GM21717 (cell line): ENCODE data around the gene DDX10.
"Not testable (repeated sequence)": the region's sequence is repeated elsewhere in the genome, so short reads cannot be mapped to it uniquely, and the experiment has no call there.

Experiments
- ATAC-seq: cut with Tn5 transposase; IDR thresholded peaks from one replicate; pipeline ENCODE4 v1.9.1; 2021; ENCODE audit warnings: mild to moderate bottlenecking, moderate library complexity; ENCODE audit not compliant: unreplicated experiment

DDX10 gene

GRCh38 chr11:108713076-108713790 lies 48.4 kb downstream of the DDX10 start:
- peak; percentile 84 for ATAC-seq

- no peak for ATAC-seq
These were observed 50.4 kb downstream of the DDX10 start for GRCh38 chr11:108715239-108715638.

- no peak for ATAC-seq
These were observed 53.6 kb downstream of the DDX10 start for GRCh38 chr11:108718466-108718865.

GRCh38 chr11:108724974-108725689 lies 60.3 kb downstream of the DDX10 start:
- no peak for ATAC-seq

- ATAC-seq, result no peak
These were observed 61.4 kb downstream of the DDX10 start for GRCh38 chr11:108726077-108726800.

- peak; percentile 58 for ATAC-seq
These were observed 62.8 kb downstream of the DDX10 start for GRCh38 chr11:108727665-108728064.

- no peak for ATAC-seq
These were observed 64.5 kb downstream of the DDX10 start for GRCh38 chr11:108729227-108729871.

GRCh38 chr11:108732395-108732794 lies 67.5 kb downstream of the DDX10 start:
- no peak for ATAC-seq

GRCh38 chr11:108733479-108734116 lies 68.7 kb downstream of the DDX10 start:
- ATAC-seq, result peak; percentile 94

- no peak for ATAC-seq
These were observed 69.4 kb downstream of the DDX10 start for GRCh38 chr11:108734283-108734682.

GRCh38 chr11:108734956-108735559 lies 70.2 kb downstream of the DDX10 start:
- no peak for ATAC-seq

- not testable (repeated sequence) for ATAC-seq
These were observed 75.3 kb downstream of the DDX10 start for GRCh38 chr11:108740132-108740531.

- ATAC-seq, result no peak
These were observed 79.0 kb downstream of the DDX10 start for GRCh38 chr11:108743851-108744250.

GRCh38 chr11:108748968-108749367 lies 84.1 kb downstream of the DDX10 start:
- no peak for ATAC-seq

GRCh38 chr11:108751444-108751843 lies 86.6 kb downstream of the DDX10 start:
- peak; percentile 61 for ATAC-seq

- peak; percentile 52 for ATAC-seq
These were observed 87.5 kb downstream of the DDX10 start for GRCh38 chr11:108752297-108752751.

GRCh38 chr11:108754901-108755625 lies 90.2 kb downstream of the DDX10 start:
- ATAC-seq, result no peak

- no peak for ATAC-seq
These were observed 92.8 kb downstream of the DDX10 start for GRCh38 chr11:108757630-108758029.

- no peak for ATAC-seq
These were observed 93.6 kb downstream of the DDX10 start for GRCh38 chr11:108758458-108758857.
